GM12892 (cell line): ENCODE measurements around the gene TXNL4B.
"Not testable (repeated sequence)": the region's sequence is repeated elsewhere in the genome, so short reads cannot be mapped to it uniquely, and the experiment has no call there.

ENCODE experiments used
- POLR2A ChIP-seq: IDR thresholded peaks from 2 replicates; pipeline ENCODE4 v1.6.1; 2011; ENCODE audit warnings: low read depth, low read length, control low read depth
- POLR2AphosphoS5 ChIP-seq: IDR thresholded peaks from 2 replicates; pipeline ENCODE4 v1.6.1; 2011; ENCODE audit warnings: low read depth, low read length, control low read depth

DNA sequence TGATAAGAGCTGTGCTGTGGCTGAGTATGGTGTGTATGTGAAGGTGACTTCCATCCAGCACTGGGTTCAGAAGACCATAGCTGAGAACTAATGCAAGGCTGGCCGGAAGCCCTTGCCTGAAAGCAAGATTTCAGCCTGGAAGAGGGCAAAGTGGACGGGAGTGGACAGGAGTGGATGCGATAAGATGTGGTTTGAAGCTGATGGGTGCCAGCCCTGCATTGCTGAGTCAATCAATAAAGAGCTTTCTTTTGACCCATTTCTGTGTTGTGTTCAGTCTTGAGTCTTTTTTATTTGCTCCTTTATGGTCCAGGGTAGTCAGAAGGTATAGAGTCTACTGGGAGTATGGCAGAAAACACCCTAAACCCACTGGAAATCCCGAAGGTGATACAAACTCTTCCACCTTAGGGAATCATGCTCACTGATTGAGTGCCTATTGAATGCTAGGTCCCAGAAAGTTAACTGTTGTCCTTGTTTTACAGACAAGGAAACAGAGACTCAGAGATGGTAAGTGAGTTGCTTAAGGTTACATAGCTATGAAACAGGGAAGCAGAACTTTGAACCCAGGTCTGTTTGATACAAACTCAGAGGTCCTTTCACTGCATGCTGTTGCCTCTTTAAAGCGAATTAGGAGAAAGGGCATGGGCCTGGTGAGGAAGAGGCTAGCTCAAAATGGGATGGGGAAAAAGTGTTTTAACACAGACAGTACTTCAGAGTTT lies 16.3 kb downstream of the TXNL4B start:
- not testable (repeated sequence) for TF ChIP-seq POLR2AphosphoS5, POLR2A
